Activated CD4-positive, alpha-beta memory T cell treated with anti-CD3 and anti-CD28 coated beads for 36 hours (primary cell): Measurements from ENCODE around the gene GP1BB. TPM values are rescaled to one million over a fixed set of nuclear protein-coding genes. Genes with fewer than 3 reads are reported as not detected.
"Not testable (repeated sequence)": the region's sequence is repeated elsewhere in the genome, so short reads cannot be mapped to it uniquely, and the experiment has no call there.

Experiments
- CTCF ChIA-PET: fragments of 350-600 bp; sonication (Branson Sonifier 250); formaldehyde crosslinking; loops from one replicate; lab custom pipeline; 2021; ENCODE audit warnings: antibody characterized with exemption, inconsistent platforms; lab: Charles Lee
- POLR2A ChIA-PET: fragments of 350-600 bp; sonication (Branson Sonifier 250); formaldehyde crosslinking; loops from one replicate; lab custom pipeline; 2021; ENCODE audit warnings: antibody characterized with exemption; lab: Charles Lee
- DNase-seq: peaks from one replicate; pipeline ENCODE4 v3.0.0-alpha.2; 2020
- H3K27ac Mint-ChIP-seq: one replicate; pipeline ENCODE4 v1.8.0; 2021; ENCODE audit warnings: mixed read lengths
- H3K27me3 Mint-ChIP-seq: one replicate; pipeline ENCODE4 v1.8.0; 2021; ENCODE audit warnings: mixed read lengths
- H3K36me3 Mint-ChIP-seq: one replicate; pipeline ENCODE4 v1.8.0; 2021; ENCODE audit warnings: mixed read lengths
- H3K4me1 Mint-ChIP-seq: one replicate; pipeline ENCODE4 v1.8.0; 2021; ENCODE audit warnings: low read depth, mixed read lengths
- H3K4me3 Mint-ChIP-seq: one replicate; pipeline ENCODE4 v1.8.0; 2021; ENCODE audit warnings: mild to moderate bottlenecking, mixed read lengths
- H3K9me3 Mint-ChIP-seq: one replicate; pipeline ENCODE4 v1.8.0; 2021; ENCODE audit warnings: mixed read lengths
- intact Hi-C: fragments of 100-400 bp; cut with micrococcal nuclease; formaldehyde crosslinking; loops from one replicate; pipeline ENCODE4 v1.15.1; 2023
- total RNA-seq, 2 experiments: library from RNA; stranded (reverse); gene quantifications; one replicate each; pipeline ENCODE4 v1.2.3, GENCODE V29; 2021

GP1BB gene
- total RNA-seq, 2 experiments from 2014 or later: not detected

DNA sequence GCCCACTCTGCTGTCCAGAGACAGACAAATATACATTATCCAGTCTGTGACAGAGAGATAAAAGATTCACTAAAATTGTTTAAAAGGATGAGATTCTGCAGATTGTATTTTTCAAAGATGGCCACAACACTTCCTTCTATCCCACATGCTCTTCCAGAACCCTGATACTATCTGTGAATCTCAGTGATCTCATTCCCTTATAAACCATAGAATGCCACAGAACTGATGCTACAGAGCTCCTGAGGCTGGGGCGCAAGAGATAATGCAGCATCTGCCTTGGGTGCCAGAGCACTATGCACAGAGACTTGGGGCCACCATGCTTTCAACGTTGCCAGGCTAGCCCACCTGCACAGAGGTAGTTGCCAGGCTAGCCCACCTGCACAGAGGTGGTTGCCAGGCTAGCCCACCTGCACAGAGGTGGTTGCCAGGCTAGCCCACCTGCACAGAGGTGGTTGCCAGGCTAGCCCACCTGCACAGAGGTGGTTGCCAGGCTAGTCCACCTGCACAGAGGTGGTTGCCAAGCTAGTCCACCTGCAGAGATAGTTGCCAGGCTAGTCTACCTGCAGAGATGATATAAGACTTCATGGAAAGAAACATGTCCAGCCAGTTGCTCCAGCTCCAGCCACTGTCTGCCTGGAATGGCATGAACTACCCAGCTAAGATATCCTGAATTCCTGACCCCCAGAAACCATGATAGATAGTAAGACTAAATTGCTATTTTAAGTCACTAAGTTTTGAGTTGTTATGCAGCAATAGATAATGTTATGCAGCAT lies 26.6 kb upstream of the GP1BB start:
- intact Hi-C loops: no loop called here
- Mint-ChIP-seq H3K27ac (no peak overlapping the region), H3K36me3 (no peaks in the 10 kb centered on the region), H3K27me3 (peaks cover 8% of the 10 kb centered on the region), H3K4me1 (no peaks in the 10 kb centered on the region), H3K9me3 (no peaks in the 10 kb centered on the region), H3K4me3 (no peak overlapping the region)
- no peak for DNase-seq
- ChIA-PET CTCF (interaction anchor here (1.0 to 1.2 kb wide), 2 partner anchors 27 to 33 kb away, joined by 5 read pairs; partner anchors contain the start of gene GP1BB), POLR2A (no interaction called here)

DNA sequence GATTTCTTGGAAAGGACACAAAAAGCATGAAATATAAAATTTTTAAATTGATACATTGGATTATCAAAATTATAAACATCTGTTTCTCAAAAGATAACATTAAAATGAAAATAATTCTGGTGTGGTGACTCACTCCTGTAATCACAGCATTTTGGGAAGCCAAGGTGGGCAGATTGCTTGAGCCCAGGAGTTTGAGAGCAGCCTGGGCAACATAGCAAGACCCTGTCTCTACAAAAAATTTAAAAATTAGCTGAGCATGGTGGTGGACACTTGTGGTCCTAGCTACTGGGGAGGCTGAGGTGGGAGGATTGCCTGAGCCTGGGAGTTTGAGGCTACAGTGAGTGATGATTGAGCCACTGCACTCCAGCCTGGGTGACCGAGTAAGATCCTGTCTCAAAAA lies 25.5 kb upstream of the GP1BB start:
- intact Hi-C loops: not testable (repeated sequence)
- CTCF ChIA-PET: interaction anchor here (1.2 kb wide), 1 partner anchor 26 kb away, joined by 5 read pairs; the partner anchor contains the start of gene GP1BB

DNA sequence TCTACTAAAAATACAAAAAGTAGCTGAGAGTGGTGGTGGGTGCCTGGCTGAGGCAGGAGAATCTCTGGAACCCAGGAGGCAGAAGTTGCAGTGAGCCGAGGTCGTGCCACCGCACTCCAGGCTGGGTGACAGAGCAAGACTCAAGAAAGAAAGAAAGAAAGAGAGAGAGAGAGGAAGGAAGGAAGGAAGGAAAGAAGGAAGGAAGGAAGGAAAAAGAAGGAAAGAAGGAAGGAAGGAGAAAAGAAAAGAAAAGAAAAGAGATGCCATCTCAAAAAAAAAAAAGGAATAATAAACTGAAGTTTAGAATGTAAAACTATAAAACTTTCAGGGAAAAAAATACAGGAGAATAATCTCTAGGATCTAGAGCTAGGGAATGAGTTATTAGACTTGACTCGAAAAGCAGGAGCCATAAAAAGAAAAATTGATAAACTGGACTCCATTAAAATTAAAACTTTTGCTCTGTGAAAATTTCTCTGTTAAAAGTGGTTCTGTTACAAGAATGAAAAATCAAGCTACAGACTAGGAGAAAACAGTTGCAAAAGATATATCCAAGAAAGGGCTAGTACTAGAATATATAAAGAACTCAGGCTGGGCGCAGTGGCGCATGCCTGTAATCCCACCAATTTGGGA lies 22.4 kb upstream of the GP1BB start:
- POLR2A ChIA-PET: no interaction called here
- CTCF ChIA-PET: interaction anchor here (0.7 to 0.9 kb wide), 2 partner anchors 29 to 645 kb away, joined by 3 read pairs; no protein-coding TSS in a partner anchor
- no peak overlapping the region for H3K27ac Mint-ChIP-seq
- H3K4me1 Mint-ChIP-seq: no peaks in the 10 kb centered on the region
- H3K4me3 Mint-ChIP-seq: no peak overlapping the region
- H3K9me3 Mint-ChIP-seq: no peaks in the 10 kb centered on the region
- H3K27me3 Mint-ChIP-seq: peaks cover 10% of the 10 kb centered on the region
- intact Hi-C loops: no loop called here
- no peak for DNase-seq
- H3K36me3 Mint-ChIP-seq: no peaks in the 10 kb centered on the region

More for the DNA sequence above, 25.5 kb upstream of the GP1BB start:
- H3K4me1 Mint-ChIP-seq, H3K9me3 Mint-ChIP-seq, DNase-seq, H3K27ac Mint-ChIP-seq, H3K36me3 Mint-ChIP-seq, H3K4me3 Mint-ChIP-seq, POLR2A ChIA-PET, H3K27me3 Mint-ChIP-seq: not testable (repeated sequence)

DNA sequence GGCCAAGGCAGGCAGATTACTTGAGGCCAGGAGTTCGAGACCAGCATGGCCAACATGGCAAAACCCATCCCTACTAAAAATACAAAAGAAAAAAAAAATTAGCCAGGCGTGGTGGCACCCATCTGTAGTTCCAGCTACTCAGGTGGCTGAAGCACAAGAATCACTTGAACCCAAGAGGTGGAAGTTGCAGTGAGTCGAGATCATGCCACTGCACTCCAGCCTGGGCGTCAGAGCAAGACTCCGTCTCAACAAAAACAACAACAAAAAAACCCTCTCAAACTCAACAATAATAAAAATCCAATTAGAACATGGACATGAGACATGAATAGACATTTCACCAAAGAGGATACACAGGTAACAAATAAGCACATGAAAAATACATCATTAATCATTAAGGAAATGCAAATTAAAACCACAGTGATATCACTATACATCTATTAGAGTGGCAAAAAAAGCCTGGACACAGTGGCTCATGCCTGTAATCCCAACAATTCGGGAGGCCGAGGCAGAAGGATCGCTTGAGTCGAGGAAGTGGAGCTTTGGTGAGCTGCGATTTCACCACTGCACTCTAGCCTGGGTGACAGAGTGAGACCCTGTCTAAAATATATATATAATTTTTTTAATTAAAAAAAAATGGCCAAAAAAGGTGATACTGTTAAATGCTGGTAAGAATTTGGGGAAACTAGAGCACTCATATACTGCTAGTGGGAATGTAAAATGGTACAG lies 21.8 kb upstream of the GP1BB start:
- peaks cover 6% of the 10 kb centered on the region for H3K27me3 Mint-ChIP-seq
- H3K4me3 Mint-ChIP-seq: no peak overlapping the region
- H3K9me3 Mint-ChIP-seq: no peaks in the 10 kb centered on the region
- no peak overlapping the region for H3K27ac Mint-ChIP-seq
- intact Hi-C loops: no loop called here
- DNase-seq: no peak
- no peaks in the 10 kb centered on the region for H3K4me1 Mint-ChIP-seq
- H3K36me3 Mint-ChIP-seq: no peaks in the 10 kb centered on the region
- ChIA-PET POLR2A (no interaction called here), CTCF (interaction anchor here (0.7 to 0.9 kb wide), 2 partner anchors 29 to 646 kb away, joined by 3 read pairs; no protein-coding TSS in a partner anchor)

DNA sequence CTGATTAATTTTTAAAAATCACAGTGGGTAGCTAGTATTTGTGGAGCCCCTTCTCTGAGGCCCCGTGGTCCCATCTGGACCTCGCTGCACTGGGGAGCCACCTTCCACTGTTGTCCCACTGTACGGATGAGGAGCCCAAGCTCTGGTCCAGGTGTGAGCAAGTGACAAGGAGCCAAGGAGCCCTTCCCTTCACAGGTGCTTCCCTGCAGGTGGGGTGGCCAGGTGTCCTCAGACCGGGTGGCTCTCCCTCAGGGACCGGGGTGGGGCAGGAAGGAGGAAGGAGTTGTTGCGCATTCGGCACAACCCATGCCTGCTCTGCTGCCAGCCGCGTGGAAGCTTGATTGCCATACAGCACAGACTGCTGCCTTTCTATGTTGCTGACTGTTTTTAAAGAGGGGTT lies 19.5 kb upstream of the GP1BB start:
- H3K4me1 Mint-ChIP-seq: no peaks in the 10 kb centered on the region
- intact Hi-C loops: no loop called here
- H3K4me3 Mint-ChIP-seq: no peak overlapping the region
- H3K36me3 Mint-ChIP-seq: no peaks in the 10 kb centered on the region
- ChIA-PET POLR2A (interaction anchor here (0.5 kb wide), 1 partner anchor 498 kb away, joined by 3 read pairs; no protein-coding TSS in a partner anchor), CTCF (no interaction called here)
- H3K9me3 Mint-ChIP-seq: no peaks in the 10 kb centered on the region
- no peak for DNase-seq
- no peak overlapping the region for H3K27ac Mint-ChIP-seq
- peaks cover 4% of the 10 kb centered on the region for H3K27me3 Mint-ChIP-seq

DNA sequence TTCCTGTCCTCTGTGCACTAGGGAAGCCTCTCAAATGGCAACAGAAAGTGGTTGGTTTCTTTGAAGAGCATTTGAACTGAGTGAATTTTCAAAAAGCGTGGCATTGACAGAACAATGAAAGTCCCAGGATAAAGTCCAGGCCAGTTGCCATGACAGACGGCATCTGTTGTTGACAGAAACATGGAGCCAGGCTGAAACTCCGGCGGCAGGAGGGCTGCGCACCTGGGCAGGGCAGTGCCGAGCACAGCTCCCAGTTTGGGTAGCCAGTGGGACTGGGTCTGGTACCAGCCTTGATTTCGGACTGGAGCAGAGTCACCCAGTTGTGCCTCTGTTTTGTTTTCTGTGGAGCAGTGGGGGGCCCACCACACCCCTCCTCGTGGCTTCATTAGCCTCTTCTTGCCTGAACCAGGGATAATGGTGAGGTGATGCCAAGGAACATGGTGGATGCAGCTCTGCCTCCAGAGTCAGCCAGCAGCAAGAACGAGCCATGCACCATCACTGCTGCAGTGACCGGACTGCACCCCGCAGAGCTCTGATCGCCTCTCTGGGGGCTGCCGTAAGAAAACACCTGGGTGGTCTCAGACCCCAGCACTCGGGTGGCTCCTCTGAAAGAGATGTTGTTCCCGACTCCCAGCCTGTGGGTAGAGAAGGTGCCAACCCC lies 18.9 kb upstream of the GP1BB start:
- intact Hi-C loops: no loop called here
- Mint-ChIP-seq H3K4me1 (no peaks in the 10 kb centered on the region), H3K4me3 (no peak overlapping the region), H3K27ac (no peak overlapping the region), H3K9me3 (no peaks in the 10 kb centered on the region), H3K27me3 (peaks cover 4% of the 10 kb centered on the region), H3K36me3 (no peaks in the 10 kb centered on the region)
- ChIA-PET POLR2A (no interaction called here), CTCF (no interaction called here)
- DNase-seq: no peak

DNA sequence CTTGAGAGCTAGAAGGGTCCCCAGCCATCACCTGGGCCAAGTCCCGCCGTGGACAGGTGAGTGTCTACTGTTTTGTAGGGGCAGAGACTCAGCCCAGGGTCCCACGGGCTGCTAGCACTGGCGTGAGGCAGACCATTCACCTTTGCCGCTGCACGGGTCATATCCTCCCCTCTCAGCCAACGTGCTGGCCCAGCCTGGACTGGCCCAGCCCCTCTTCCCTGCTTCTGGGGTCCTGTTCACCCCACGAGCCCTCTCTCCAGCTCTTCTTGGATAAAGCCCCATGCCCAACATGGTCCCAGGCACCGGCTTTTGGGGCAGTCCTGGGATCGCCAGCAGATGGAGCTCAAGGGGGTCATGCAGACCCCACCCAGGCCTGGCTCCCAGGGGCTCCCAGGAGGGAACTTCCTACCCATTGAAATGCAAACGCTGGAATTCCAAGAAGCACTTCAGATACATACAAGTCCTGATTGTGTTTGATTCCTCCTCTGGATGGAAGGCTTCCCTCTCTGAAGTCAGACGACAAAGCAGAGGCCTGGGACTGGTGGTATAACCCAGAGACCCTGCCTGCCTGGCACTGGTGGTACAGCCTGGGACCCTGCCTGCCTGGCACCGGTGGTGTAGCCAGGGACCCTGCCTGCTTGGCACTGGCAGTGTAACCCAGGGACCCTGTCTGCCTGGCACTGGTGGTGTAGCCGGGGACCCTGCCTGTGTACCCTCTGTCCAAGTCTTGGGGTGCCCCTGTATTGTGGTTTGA lies 18.0 kb upstream of the GP1BB start:
- H3K27ac Mint-ChIP-seq: no peak overlapping the region
- H3K36me3 Mint-ChIP-seq: no peaks in the 10 kb centered on the region
- H3K27me3 Mint-ChIP-seq: peaks cover 4% of the 10 kb centered on the region
- H3K9me3 Mint-ChIP-seq: no peaks in the 10 kb centered on the region
- CTCF ChIA-PET: no interaction called here
- no peak for DNase-seq
- H3K4me1 Mint-ChIP-seq: no peaks in the 10 kb centered on the region
- H3K4me3 Mint-ChIP-seq: no peak overlapping the region
- intact Hi-C loops: no loop called here
- POLR2A ChIA-PET: no interaction called here

DNA sequence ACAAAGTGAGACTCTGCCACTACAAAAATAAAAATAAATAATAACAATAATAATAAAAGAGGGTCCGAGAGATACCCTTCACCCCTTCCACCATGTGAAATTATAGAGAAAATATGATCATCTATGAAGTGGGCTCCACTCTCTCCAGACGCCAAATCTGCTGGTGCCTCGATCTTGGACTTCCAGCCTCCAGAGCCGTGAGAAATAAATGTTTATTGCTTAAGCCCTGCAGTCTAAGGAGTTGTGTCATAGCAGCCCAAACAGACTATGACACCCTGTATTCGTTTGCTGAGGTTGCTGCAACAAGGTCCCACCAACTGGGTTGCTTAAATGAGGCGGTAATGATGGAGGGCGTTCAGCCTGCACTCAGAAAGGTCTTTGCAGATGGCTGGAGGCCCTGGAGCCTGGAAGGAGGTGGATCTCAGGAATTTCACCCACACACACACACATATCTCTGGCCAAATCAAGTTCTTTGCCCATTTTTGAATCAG lies 16.6 kb upstream of the GP1BB start:
- H3K27me3 Mint-ChIP-seq: peaks cover 4% of the 10 kb centered on the region
- no peak overlapping the region for H3K27ac Mint-ChIP-seq
- no peak overlapping the region for H3K4me3 Mint-ChIP-seq
- H3K9me3 Mint-ChIP-seq: no peaks in the 10 kb centered on the region
- DNase-seq: no peak
- H3K36me3 Mint-ChIP-seq: no peaks in the 10 kb centered on the region
- no peaks in the 10 kb centered on the region for H3K4me1 Mint-ChIP-seq
- intact Hi-C loops: no loop called here
- CTCF ChIA-PET: no interaction called here
- POLR2A ChIA-PET: no interaction called here

DNA sequence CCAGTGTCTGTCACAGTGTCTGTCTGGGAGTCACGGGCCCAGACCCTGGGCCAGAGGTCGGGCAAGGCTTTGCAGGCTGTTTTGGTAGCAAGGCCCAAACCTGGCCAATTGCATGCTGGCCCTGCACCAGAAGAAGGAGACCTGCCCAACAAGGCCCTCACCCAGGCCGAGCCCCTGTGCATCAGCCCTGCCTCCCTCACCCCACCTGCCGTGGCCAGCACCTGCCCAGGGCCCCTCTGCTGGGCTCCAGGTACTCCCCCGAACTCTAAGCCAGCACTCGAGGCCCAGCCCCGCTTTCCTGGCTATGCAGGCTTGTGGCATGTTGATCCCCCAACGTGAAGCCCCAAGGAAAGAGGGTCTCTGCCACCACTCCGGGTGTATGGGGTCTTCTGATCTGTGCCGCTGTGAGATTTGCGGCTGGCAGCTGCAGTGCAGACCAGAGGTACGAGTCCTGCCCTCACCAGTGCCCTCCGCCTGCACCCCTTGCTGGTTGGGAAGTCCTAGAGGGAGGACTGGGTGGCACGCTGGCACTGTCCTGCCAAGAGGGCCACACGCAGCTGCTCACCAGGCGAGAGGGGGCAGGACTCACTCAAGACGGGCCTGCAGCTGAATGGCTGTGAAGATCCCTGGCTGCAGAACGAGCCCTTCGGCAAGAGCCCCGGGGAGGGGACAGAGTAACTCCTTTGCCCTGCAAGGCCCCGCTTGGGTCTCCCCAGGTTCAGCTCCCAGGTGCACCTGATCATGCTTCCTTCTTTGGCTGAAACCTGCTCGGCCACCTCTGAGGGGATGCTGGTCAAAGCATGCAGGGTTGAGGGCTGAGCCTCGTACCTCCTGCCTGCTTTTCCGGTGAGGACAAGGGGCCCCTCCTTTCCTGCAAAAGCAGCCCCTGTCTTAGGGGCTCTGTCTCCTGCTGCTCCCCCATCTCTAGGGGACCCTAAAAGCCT lies 15.7 kb upstream of the GP1BB start:
- H3K36me3 Mint-ChIP-seq: no peaks in the 10 kb centered on the region
- no peak overlapping the region for H3K27ac Mint-ChIP-seq
- H3K4me1 Mint-ChIP-seq: no peaks in the 10 kb centered on the region
- no peaks in the 10 kb centered on the region for H3K9me3 Mint-ChIP-seq
- ChIA-PET CTCF (no interaction called here), POLR2A (no interaction called here)
- DNase-seq: no peak
- no peak overlapping the region for H3K4me3 Mint-ChIP-seq
- intact Hi-C loops: no loop called here
- peaks cover 4% of the 10 kb centered on the region for H3K27me3 Mint-ChIP-seq

DNA sequence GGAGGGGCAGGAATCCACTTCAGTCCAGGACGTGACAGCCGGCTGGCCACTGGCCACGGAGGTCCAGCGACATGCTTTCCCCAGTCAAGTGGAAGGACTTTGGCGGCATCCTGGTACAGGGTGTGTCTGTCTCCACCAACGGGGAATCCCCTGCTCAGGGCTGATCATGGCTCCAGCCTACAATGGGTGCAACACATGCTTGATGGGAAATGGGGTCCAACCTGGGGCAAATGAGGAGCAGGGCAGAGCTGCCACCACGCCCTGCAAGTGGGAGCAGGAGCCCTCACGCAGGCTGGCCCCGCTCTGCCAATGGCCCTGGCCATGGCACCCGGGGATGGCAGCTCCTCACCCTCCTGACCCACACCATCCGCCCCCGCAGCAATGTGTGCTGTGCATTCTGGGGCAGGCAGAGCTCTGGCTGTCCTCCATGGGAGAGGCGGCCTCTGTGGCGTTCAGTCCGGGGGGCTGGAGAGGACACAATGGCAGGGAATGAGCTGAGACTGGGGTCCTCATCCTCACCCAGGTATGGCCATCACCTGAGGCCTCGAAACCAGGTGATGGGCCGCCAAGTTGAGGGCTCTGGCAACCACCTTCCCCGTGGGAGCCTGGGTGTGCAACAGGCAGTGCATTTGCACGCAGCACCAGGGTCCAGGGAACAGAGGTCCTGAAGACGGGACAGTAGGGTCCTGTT lies 14.9 kb upstream of the GP1BB start:
- Mint-ChIP-seq H3K27ac (no peak overlapping the region), H3K9me3 (no peaks in the 10 kb centered on the region), H3K4me1 (no peaks in the 10 kb centered on the region), H3K36me3 (no peaks in the 10 kb centered on the region), H3K27me3 (peaks cover 9% of the 10 kb centered on the region), H3K4me3 (no peak overlapping the region)
- DNase-seq: no peak
- intact Hi-C loops: no loop called here
- CTCF ChIA-PET: interaction anchor here (1.2 kb wide), 1 partner anchor 15 kb away, joined by 3 read pairs; no protein-coding TSS in a partner anchor
- POLR2A ChIA-PET: no interaction called here
